Mesendoderm (in vitro differentiated cells): ENCODE results near the gene ISLR2.

Source experiments
- DNase-seq: peaks from one replicate; pipeline ENCODE4 v3.0.0; 2013
- H2AK5ac ChIP-seq: 2 replicates; pipeline ENCODE4 v1.6.1; 2013; ENCODE audit warnings: low read length, inconsistent platforms
- H2BK120ac ChIP-seq: 2 replicates; pipeline ENCODE4 v1.6.1; 2013; ENCODE audit warnings: low read depth, mild to moderate bottlenecking, low read length, moderate library complexity, mixed read lengths
- H2BK15ac ChIP-seq: replicated peaks from 2 replicates; pipeline ENCODE4 v1.6.1; 2013; ENCODE audit warnings: low read depth, mild to moderate bottlenecking, moderate library complexity
- H2BK5ac ChIP-seq: 2 replicates; pipeline ENCODE4 v1.6.1; 2013; ENCODE audit warnings: low read length, inconsistent platforms
- H3K18ac ChIP-seq: 2 replicates; pipeline ENCODE4 v1.6.1; 2013; ENCODE audit warnings: mild to moderate bottlenecking, low read length, mixed read lengths
- H3K23ac ChIP-seq: one replicate; pipeline ENCODE4 v1.6.1; 2013; ENCODE audit warnings: low read length
- H3K27ac ChIP-seq: 2 replicates; pipeline ENCODE4 v1.5.1; 2013; ENCODE audit warnings: low read depth, mild to moderate bottlenecking, inconsistent platforms, low read length, moderate library complexity
- H3K27me3 ChIP-seq: 2 replicates; pipeline ENCODE4 v1.6.1; 2013; ENCODE audit warnings: low read length, control low read depth, mild to moderate bottlenecking, inconsistent platforms; ENCODE audit not compliant: insufficient read depth, poor library complexity
- H3K36me3 ChIP-seq: 2 replicates; pipeline ENCODE4 v1.6.1; 2013; ENCODE audit warnings: low read length, inconsistent platforms; ENCODE audit not compliant: control insufficient read depth, insufficient read depth
- H3K4ac ChIP-seq: one replicate; pipeline ENCODE4 v1.6.1; 2013; ENCODE audit warnings: low read depth, mild to moderate bottlenecking, low read length, moderate library complexity
- H3K4me1 ChIP-seq: 2 replicates; pipeline ENCODE4 v1.6.1; 2013; ENCODE audit warnings: low read depth, low read length, inconsistent platforms; ENCODE audit not compliant: control insufficient read depth
- H3K4me2 ChIP-seq: 2 replicates; pipeline ENCODE4 v1.6.1; 2013; ENCODE audit warnings: low read length
- H3K4me3 ChIP-seq: 2 replicates; pipeline ENCODE4 v1.5.1; 2013; ENCODE audit warnings: mild to moderate bottlenecking, low read length
- H3K56ac ChIP-seq: one replicate; pipeline ENCODE4 v1.6.1; 2013; ENCODE audit warnings: low read length
- H3K79me1 ChIP-seq: 2 replicates; pipeline ENCODE4 v1.6.1; 2013; ENCODE audit warnings: low read length, inconsistent platforms
- H3K79me2 ChIP-seq: 2 replicates; pipeline ENCODE4 v1.6.1; 2013; ENCODE audit warnings: mild to moderate bottlenecking, low read length; ENCODE audit not compliant: control insufficient read depth, insufficient read depth
- H3K9ac ChIP-seq: 2 replicates; pipeline ENCODE4 v1.6.1; 2013; ENCODE audit warnings: low read length, inconsistent platforms
- H4K5ac ChIP-seq: one replicate; pipeline ENCODE4 v1.6.1; 2013; ENCODE audit warnings: low read length
- H4K8ac ChIP-seq: one replicate; pipeline ENCODE4 v1.6.1; 2013; ENCODE audit warnings: low read depth, mild to moderate bottlenecking, control low read depth, low read length, moderate library complexity
- WGBS: extraction: QIAGEN DNeasy Blood & Tissue Kit; methylation state at CpG from one replicate; pipeline ENCODE4 v1.1.7; 2013; ENCODE audit warnings: low lambda C conversion rate, missing lambda C conversion rate; ENCODE audit not compliant: insufficient coverage; ENCODE audit errors: extremely low coverage; 5-methylcytosine and 5-hydroxymethylcytosine counted together

The ISLR2 gene

DNA sequence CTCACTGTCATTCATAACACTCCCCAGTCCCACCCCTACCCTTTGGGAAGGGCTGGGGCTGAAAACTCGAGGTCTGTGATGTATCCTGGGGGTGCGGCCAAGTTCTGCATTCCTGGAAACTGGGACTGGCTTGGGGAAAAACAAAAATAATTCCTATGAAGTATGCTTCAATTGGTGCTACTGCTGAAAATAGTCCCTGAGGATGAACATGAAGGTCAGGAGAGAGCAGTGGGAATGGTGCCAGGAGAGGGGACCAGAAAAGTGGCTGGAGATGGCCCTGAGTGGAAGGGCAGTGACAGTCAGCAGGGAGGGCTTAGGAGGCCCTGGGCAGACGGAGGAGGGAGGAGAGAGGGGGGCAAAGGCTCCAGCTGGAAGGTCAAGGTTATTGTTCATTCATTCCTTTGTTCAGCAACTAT is 38.3 kb downstream of the ISLR2 start:
- no peak overlapping the region for H4K8ac ChIP-seq
- H4K5ac ChIP-seq: no peak overlapping the region
- H3K79me1 ChIP-seq: no peaks in the 10 kb centered on the region
- no peaks in the 10 kb centered on the region for H3K79me2 ChIP-seq
- no CpG with 5 or more reads among the region's 3 CpGs for WGBS
- H2BK15ac ChIP-seq: no peak overlapping the region
- H3K4ac ChIP-seq: no peak overlapping the region
- H3K56ac ChIP-seq: no peak overlapping the region
- H3K36me3 ChIP-seq: no peaks in the 10 kb centered on the region
- H2AK5ac ChIP-seq: no peak overlapping the region
- no peak for DNase-seq
- no peak overlapping the region for H3K27ac ChIP-seq
- H3K23ac ChIP-seq: no peak overlapping the region
- H2BK5ac ChIP-seq: no peak overlapping the region
- no peak overlapping the region for H3K18ac ChIP-seq
- no peak overlapping the region for H3K4me3 ChIP-seq
- no peak overlapping the region for H3K9ac ChIP-seq
- no peak overlapping the region for H3K4me2 ChIP-seq
- no peak overlapping the region for H2BK120ac ChIP-seq
- peaks cover 5% of the 10 kb centered on the region for H3K4me1 ChIP-seq
- H3K27me3 ChIP-seq: no peaks in the 10 kb centered on the region

DNA sequence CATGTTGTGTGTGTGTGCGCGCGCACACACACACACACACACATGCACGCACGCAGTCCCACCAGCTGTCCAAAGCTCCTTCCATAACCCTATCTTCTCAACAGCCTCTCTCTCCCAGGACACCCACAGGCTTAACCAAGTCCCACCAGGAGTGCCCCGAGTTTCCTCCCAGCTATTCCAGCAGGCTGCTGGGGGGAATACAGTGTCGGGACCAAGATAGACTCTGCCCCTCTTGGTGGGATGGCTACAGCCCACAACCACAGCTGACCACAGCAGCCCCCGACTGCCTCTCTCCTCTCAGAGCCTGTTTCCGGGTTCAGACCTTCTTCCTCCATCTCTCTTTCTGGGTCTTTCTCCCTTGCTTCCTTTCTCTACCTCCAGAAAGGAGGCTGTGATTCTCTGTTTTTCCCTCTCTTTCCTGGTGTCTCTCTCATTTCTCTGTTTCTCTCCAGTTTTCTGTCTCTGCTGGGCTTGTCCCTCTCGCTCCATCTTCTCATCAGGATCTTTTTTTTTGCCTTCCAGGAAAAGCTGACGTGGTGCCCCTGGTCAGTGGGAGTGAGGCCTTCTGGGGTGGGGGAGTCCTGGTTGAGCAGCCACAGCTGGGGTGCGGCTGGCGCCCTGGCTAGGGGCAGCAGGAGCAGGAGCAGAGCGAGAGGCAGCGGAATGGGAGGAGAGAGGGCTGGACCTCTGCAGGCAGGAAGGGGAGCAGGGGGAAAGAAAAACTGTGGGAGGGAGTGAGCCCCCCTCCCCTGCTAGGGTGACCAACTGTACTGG is 39.9 kb downstream of the ISLR2 start:
- no CpG with 5 or more reads among the region's 15 CpGs for WGBS
- Histone ChIP-seq H3K27me3 (no peaks in the 10 kb centered on the region), H3K9ac (no peak overlapping the region), H3K56ac (no peak overlapping the region), H3K18ac (no peak overlapping the region), H2BK15ac (no peak overlapping the region), H3K79me1 (no peaks in the 10 kb centered on the region), H3K36me3 (no peaks in the 10 kb centered on the region), H2AK5ac (no peak overlapping the region), H3K4ac (no peak overlapping the region), H2BK120ac (no peak overlapping the region), H3K79me2 (no peaks in the 10 kb centered on the region), H4K5ac (no peak overlapping the region), H3K4me1 (peaks cover 8% of the 10 kb centered on the region), H4K8ac (no peak overlapping the region), H3K4me3 (no peak overlapping the region), H2BK5ac (no peak overlapping the region), H3K23ac (no peak overlapping the region), H3K27ac (no peak overlapping the region), H3K4me2 (no peak overlapping the region)
- DNase-seq: no peak

DNA sequence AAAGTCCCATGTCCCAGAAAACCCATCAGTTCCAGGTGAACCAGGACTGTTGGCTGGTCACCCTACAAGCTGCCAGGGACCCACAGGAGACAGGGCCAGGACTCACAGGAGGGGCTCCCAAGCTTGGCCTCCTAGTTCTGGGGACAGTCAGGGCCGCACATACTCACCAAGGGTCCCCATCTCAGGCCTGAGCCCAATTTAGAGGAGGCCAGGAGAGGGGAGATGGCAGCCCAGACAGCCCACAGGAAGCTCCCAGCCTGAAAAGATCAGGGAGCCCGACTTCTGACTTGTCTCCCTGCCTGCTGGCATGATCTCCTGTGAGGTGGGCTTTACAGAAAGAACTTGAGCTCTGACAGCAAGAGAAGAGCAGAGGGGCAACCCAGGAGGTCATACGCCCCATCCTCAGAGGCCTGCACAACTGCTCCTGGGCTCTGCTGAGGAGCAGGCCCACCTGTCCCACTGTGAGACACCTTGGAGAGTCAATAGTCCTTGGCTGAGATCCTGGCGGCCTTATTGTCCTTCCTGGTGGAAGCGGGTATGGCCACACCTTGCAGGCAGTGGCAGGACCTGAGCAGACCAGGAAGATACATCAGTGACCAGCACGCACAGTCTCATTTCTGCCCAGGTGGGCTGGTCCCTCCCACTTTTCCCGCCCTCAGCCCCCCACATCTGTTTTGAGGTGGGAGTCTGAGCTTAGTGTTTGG is 40.6 kb downstream of the ISLR2 start:
- no CpG with 5 or more reads among the region's 7 CpGs for WGBS
- Histone ChIP-seq H2BK15ac (no peak overlapping the region), H3K23ac (no peak overlapping the region), H3K79me2 (no peaks in the 10 kb centered on the region), H2BK120ac (no peak overlapping the region), H3K27ac (no peak overlapping the region), H2BK5ac (no peak overlapping the region), H3K56ac (no peak overlapping the region), H4K5ac (no peak overlapping the region), H3K4me3 (no peak overlapping the region), H3K27me3 (no peaks in the 10 kb centered on the region), H3K4me1 (peaks cover 8% of the 10 kb centered on the region), H3K4me2 (no peak overlapping the region), H4K8ac (no peak overlapping the region), H3K9ac (no peak overlapping the region), H3K18ac (no peak overlapping the region), H3K79me1 (no peaks in the 10 kb centered on the region), H3K36me3 (no peaks in the 10 kb centered on the region), H3K4ac (no peak overlapping the region), H2AK5ac (no peak overlapping the region)
- no peak for DNase-seq

DNA sequence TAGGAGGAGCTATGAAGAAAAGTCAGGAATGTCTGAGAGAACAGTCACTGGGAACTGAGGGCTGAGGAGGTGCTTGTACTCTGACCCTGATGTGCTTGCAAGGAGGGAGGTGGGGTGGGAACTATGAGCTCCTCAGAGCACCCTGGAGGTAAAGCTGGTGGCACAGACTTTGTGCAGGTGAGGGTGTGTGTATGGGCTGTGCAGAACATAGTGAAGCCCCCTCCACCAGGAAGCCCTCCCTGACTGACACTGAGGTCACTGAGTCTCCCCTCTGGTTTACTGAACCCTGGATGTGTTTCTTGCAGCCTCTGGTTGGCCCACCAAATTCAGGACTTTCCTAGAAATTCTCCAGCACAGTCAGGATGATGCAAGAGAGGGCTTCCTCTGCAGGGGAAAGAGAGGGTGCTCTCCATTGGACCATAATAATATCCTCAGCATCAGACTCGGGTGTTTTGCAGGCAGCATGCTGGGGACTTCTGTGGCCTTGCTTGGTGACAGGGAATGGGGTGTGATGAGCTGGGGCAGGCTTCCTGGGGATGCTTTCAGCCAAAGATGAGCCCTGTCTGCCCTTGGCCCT is 41.7 kb downstream of the ISLR2 start:
- no peak overlapping the region for H2AK5ac ChIP-seq
- no peak overlapping the region for H3K9ac ChIP-seq
- peak overlapping the region; percentile 54 for H3K23ac ChIP-seq
- peaks cover 8% of the 10 kb centered on the region for H3K4me1 ChIP-seq
- no peak overlapping the region for H2BK5ac ChIP-seq
- no peak overlapping the region for H3K4me3 ChIP-seq
- no peak overlapping the region for H4K5ac ChIP-seq
- no peaks in the 10 kb centered on the region for H3K79me1 ChIP-seq
- WGBS: no CpG with 5 or more reads among the region's 1 CpG
- DNase-seq: no peak
- H4K8ac ChIP-seq: no peak overlapping the region
- H3K27ac ChIP-seq: no peak overlapping the region
- no peak overlapping the region for H2BK15ac ChIP-seq
- H3K18ac ChIP-seq: no peak overlapping the region
- H3K27me3 ChIP-seq: no peaks in the 10 kb centered on the region
- H3K4me2 ChIP-seq: no peak overlapping the region
- H3K4ac ChIP-seq: no peak overlapping the region
- H2BK120ac ChIP-seq: no peak overlapping the region
- H3K79me2 ChIP-seq: no peaks in the 10 kb centered on the region
- no peaks in the 10 kb centered on the region for H3K36me3 ChIP-seq
- H3K56ac ChIP-seq: no peak overlapping the region

DNA sequence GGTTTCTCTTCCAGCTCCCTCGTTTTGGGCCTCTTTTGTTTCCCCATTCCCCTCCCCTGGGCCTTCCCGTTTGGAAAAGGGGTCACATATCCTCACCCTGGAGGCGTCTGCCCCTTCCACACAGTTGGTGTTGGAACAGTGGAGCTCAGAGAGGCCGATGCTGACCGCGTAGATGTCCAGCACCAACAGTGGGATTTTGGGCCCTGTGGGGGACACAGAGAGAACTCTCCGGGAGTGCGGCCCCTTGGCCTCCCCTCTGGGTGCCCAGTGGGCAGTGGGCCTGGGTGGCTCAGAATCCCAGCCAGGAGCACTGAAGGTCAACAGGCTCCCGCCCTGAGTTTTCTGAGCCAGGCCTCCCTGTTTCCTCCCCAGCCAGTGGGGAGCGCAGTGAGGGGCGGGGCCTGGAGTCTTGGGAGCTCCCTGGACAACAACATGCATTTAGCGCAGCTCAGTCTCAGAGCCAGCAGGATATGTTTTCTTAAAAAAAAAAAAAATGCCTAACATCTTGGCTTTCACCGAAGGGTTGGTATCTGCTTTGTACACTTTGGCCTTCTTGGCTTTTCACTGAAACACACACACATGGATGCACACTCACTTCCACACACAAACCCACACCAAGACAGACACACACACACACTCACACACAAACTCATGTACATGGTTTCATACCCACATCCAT is 42.5 kb downstream of the ISLR2 start:
- Histone ChIP-seq H3K79me2 (no peaks in the 10 kb centered on the region), H3K4me2 (no peak overlapping the region), H3K18ac (no peak overlapping the region), H2BK120ac (no peak overlapping the region), H3K4me1 (peaks cover 8% of the 10 kb centered on the region), H3K27ac (no peak overlapping the region), H3K9ac (no peak overlapping the region), H3K36me3 (no peaks in the 10 kb centered on the region), H3K4ac (no peak overlapping the region), H3K27me3 (no peaks in the 10 kb centered on the region), H3K79me1 (no peaks in the 10 kb centered on the region), H2AK5ac (no peak overlapping the region), H3K56ac (peak overlapping the region; percentile 12), H2BK15ac (no peak overlapping the region), H3K23ac (no peak overlapping the region), H4K8ac (no peak overlapping the region), H4K5ac (no peak overlapping the region), H2BK5ac (no peak overlapping the region), H3K4me3 (no peak overlapping the region)
- no CpG with 5 or more reads among the region's 13 CpGs for WGBS
- DNase-seq: no peak
